HEK293 (cell line): ENCODE results near the gene PLA2G3.

ENCODE experiments used
- CTCF ChIA-PET: fragments of 350-600 bp; formaldehyde crosslinking; extraction: SDS; loops from one replicate; lab custom pipeline; 2021; ENCODE audit warnings: antibody characterized with exemption; lab: Yijun Ruan, JAX
- POLR2A ChIA-PET: fragments of 300-600 bp; formaldehyde crosslinking; extraction: SDS; loops from one replicate; lab custom pipeline; 2020; ENCODE audit warnings: antibody characterized with exemption, inconsistent platforms; lab: Yijun Ruan, JAX
- H3K27ac ChIP-seq: fragments of 200-500 bp; sonication (Bioruptor generic); 2 replicates; pipeline ENCODE4 v1.5.1; 2014; ENCODE audit warnings: low read depth, low read length, control low read depth, inconsistent platforms; ENCODE audit errors: extremely low read depth
- H3K36me3 ChIP-seq, 2 experiments: fragments of 200-500 bp in 1 of 2; sonication (Bioruptor generic) in 1 of 2; 1 replicate in 1 of 2; 2 replicates in 1 of 2; pipeline ENCODE4 v1.5.1; 2014 to 2017; ENCODE audit warnings: inconsistent platforms in 2 of 2, low read length in 2 of 2; ENCODE audit not compliant: control insufficient read depth in 2 of 2, insufficient read depth in 1 of 2
- H3K4me1 ChIP-seq: fragments of 200-500 bp; sonication (Bioruptor generic); 2 replicates; pipeline ENCODE4 v1.5.1; 2014; ENCODE audit warnings: mild to moderate bottlenecking, low read length, inconsistent platforms; ENCODE audit not compliant: control insufficient read depth, insufficient read depth
- H3K4me3 ChIP-seq: 2 replicates; pipeline ENCODE4 v1.5.1; 2011; ENCODE audit warnings: low read depth, mild to moderate bottlenecking, control low read depth, low read length, moderate library complexity
- H3K9me3 ChIP-seq: fragments of 200-500 bp; sonication (Bioruptor generic); 2 replicates; pipeline ENCODE4 v1.5.1; 2014; ENCODE audit warnings: low read depth, low read length, inconsistent platforms; ENCODE audit not compliant: control insufficient read depth, insufficient read depth
- EGR2 ChIP-seq: fragments of 450-650 bp; formaldehyde crosslinking; IDR thresholded peaks from 2 replicates; pipeline ENCODE4 v1.5.1; 2016; ENCODE audit warnings: low read depth, missing biosample characterization, missing genetic modification characterization
- HOXD13 ChIP-seq: sonication (generic); formaldehyde crosslinking; IDR thresholded peaks from 2 replicates; pipeline ENCODE4 v1.8.0; 2022; ENCODE audit warnings: missing genetic modification reagents, borderline replicate concordance
- ZFHX2 ChIP-seq: fragments of 450-650 bp; formaldehyde crosslinking; conservative IDR thresholded peaks from 2 replicates; pipeline ENCODE4 v1.5.1; 2016; ENCODE audit warnings: missing biosample characterization, missing genetic modification characterization
- ZFP69B ChIP-seq: fragments of 450-650 bp; formaldehyde crosslinking; IDR thresholded peaks from 2 replicates; pipeline ENCODE4 v1.5.1; 2016; ENCODE audit warnings: missing biosample characterization, missing genetic modification characterization
- ZNF223 ChIP-seq: fragments of 450-650 bp; formaldehyde crosslinking; IDR thresholded peaks from 2 replicates; pipeline ENCODE4 v1.5.1; 2016; ENCODE audit warnings: missing biosample characterization, missing genetic modification characterization
- ZNF24 ChIP-seq: fragments of 450-650 bp; formaldehyde crosslinking; IDR thresholded peaks from 2 replicates; pipeline ENCODE4 v1.5.1; 2016; ENCODE audit warnings: missing biosample characterization, missing genetic modification characterization
- ZNF248 ChIP-seq: fragments of 450-650 bp; formaldehyde crosslinking; IDR thresholded peaks from 2 replicates; pipeline ENCODE4 v1.5.1; 2017; ENCODE audit warnings: missing biosample characterization, missing genetic modification characterization
- ZNF302 ChIP-seq: fragments of 450-650 bp; formaldehyde crosslinking; IDR thresholded peaks from 2 replicates; pipeline ENCODE4 v1.5.1; 2016; ENCODE audit warnings: missing biosample characterization, missing genetic modification characterization, low read depth
- ZNF311 ChIP-seq: fragments of 450-650 bp; formaldehyde crosslinking; IDR thresholded peaks from 2 replicates; pipeline ENCODE4 v1.5.1; 2017; ENCODE audit warnings: missing biosample characterization, missing genetic modification characterization, borderline replicate concordance
- ZNF324 ChIP-seq: fragments of 450-650 bp; formaldehyde crosslinking; IDR thresholded peaks from 2 replicates; pipeline ENCODE4 v1.5.1; 2016; ENCODE audit warnings: missing biosample characterization, missing genetic modification characterization
- ZNF501 ChIP-seq: fragments of 450-650 bp; formaldehyde crosslinking; IDR thresholded peaks from 2 replicates; pipeline ENCODE4 v1.5.1; 2016; ENCODE audit warnings: missing biosample characterization, missing genetic modification characterization
- ZNF521 ChIP-seq: fragments of 450-650 bp; formaldehyde crosslinking; IDR thresholded peaks from 2 replicates; pipeline ENCODE4 v1.5.1; 2017; ENCODE audit warnings: missing biosample characterization, mild to moderate bottlenecking, missing genetic modification characterization
- ZNF654 ChIP-seq: fragments of 450-650 bp; formaldehyde crosslinking; IDR thresholded peaks from 2 replicates; pipeline ENCODE4 v1.5.1; 2016; ENCODE audit warnings: low read depth, missing biosample characterization, missing genetic modification characterization
- TF ChIP-seq, protein P1 (sequence below): fragments of 450-650 bp; formaldehyde crosslinking; IDR thresholded peaks from 2 replicates; pipeline ENCODE4 v1.5.1; 2016; ENCODE audit warnings: missing biosample characterization, missing genetic modification characterization
- TF ChIP-seq, protein P2 (sequence below): fragments of 450-650 bp; formaldehyde crosslinking; IDR thresholded peaks from 2 replicates; pipeline ENCODE4 v1.5.1; 2016; ENCODE audit warnings: missing biosample characterization, missing genetic modification characterization
- TF ChIP-seq, protein P3 (sequence below): fragments of 450-650 bp; formaldehyde crosslinking; IDR thresholded peaks from 2 replicates; pipeline ENCODE4 v1.5.1; 2016; ENCODE audit warnings: missing biosample characterization, missing genetic modification characterization
- TF ChIP-seq, protein P4 (sequence below): fragments of 450-650 bp; formaldehyde crosslinking; IDR thresholded peaks from 2 replicates; pipeline ENCODE4 v1.5.1; 2016; ENCODE audit warnings: missing biosample characterization, missing genetic modification characterization
- TF ChIP-seq, protein P5 (sequence below): fragments of 450-650 bp; formaldehyde crosslinking; IDR thresholded peaks from 2 replicates; pipeline ENCODE4 v1.5.1; 2016; ENCODE audit warnings: missing biosample characterization, missing genetic modification characterization

Gene PLA2G3

DNA sequence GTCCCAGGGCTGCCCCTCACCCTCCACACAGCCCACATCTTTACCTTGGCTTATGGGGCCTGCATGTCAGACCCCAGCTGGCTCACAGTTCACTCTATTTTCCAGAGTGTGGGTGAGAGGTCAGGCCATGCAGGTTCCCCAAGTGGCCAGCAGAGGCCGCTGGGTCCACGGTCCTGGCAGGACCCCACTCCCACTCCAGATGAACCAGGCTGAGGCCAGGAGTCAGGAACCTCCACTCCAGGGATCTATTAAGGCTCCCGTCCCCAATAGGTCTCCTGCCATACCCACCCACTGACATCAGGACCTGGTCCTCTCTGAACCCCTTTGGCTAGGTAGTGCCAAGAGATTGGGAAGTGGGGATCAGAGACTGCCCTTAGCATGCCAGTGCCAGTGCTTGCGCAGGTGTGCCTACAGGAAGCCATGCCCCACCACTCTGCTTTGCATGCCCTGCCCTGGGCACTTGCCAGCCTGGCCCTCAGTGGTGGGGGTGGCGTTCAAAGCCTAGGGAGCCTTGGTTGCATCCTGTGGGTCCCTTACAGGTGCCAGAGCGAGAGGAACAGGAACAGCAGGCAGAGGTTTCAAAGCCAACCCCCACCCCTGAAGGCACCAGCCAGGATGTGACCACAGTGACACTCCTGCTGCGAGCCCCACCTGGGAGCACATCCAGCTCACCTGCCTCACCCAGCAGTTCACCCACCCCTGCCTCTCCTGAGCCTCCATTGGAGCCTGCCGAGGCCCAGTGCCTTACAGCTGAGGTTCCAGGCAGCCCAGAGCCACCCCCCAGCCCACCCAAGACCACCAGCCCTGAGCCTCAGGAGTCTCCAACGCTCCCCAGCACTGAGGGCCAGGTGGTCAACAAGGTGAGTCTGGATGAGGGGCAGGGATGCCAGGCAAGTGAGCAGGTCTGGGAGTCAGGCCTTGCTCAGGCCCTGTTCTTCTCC is 50.9 kb downstream of the PLA2G3 start:
- Histone ChIP-seq H3K36me3 (peaks cover 0 to 55% of the 10 kb centered on the region in 2 experiments; a peak in 1 of 3 replicates), H3K9me3 (no peaks in the 10 kb centered on the region), H3K4me1 (no peaks in the 10 kb centered on the region), H3K27ac (no peak overlapping the region), H3K4me3 (no peak overlapping the region)
- CTCF ChIA-PET, result interaction anchor here (0.6 to 2.3 kb wide), 17 partner anchors 8 to 326 kb away, joined by 3 to 13 read pairs (median 3); partner anchors contain the start of genes SELENOM and SMTN
- POLR2A ChIA-PET, result interaction anchor here (1.0 kb wide), 1 partner anchor 9 kb away, joined by 3 read pairs; no protein-coding TSS in a partner anchor
- TF ChIP-seq, protein P1, sequence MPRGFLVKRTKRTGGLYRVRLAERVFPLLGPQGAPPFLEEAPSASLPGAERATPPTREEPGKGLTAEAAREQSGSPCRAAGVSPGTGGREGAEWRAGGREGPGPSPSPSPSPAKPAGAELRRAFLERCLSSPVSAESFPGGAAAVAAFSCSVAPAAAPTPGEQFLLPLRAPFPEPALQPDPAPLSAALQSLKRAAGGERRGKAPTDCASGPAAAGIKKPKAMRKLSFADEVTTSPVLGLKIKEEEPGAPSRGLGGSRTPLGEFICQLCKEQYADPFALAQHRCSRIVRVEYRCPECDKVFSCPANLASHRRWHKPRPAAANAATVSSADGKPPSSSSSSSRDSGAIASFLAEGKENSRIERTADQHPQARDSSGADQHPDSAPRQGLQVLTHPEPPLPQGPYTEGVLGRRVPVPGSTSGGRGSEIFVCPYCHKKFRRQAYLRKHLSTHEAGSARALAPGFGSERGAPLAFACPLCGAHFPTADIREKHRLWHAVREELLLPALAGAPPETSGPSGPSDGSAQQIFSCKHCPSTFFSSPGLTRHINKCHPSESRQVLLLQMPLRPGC, result no peak
- TF ChIP-seq, protein P2, sequence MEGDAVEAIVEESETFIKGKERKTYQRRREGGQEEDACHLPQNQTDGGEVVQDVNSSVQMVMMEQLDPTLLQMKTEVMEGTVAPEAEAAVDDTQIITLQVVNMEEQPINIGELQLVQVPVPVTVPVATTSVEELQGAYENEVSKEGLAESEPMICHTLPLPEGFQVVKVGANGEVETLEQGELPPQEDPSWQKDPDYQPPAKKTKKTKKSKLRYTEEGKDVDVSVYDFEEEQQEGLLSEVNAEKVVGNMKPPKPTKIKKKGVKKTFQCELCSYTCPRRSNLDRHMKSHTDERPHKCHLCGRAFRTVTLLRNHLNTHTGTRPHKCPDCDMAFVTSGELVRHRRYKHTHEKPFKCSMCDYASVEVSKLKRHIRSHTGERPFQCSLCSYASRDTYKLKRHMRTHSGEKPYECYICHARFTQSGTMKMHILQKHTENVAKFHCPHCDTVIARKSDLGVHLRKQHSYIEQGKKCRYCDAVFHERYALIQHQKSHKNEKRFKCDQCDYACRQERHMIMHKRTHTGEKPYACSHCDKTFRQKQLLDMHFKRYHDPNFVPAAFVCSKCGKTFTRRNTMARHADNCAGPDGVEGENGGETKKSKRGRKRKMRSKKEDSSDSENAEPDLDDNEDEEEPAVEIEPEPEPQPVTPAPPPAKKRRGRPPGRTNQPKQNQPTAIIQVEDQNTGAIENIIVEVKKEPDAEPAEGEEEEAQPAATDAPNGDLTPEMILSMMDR (tag by site-specific recombination), result peak; percentile 81
- TF ChIP-seq EGR2 (tag by site-specific recombination) (0 out of 2 replicates have a peak, but pooled peaks have one; percentile 9), ZNF24 (tag by site-specific recombination) (no peak), ZNF521 (tag by site-specific recombination) (no peak), ZFHX2 (tag by site-specific recombination) (0 out of 2 replicates have a peak, but pooled peaks have one; percentile 24), HOXD13 (CRISPR knock-in tag) (no peak), ZFP69B (tag by site-specific recombination) (no peak), ZNF248 (tag by site-specific recombination) (no peak), ZNF223 (no peak), ZNF654 (peak; percentile 53)
- TF ChIP-seq, protein P3, sequence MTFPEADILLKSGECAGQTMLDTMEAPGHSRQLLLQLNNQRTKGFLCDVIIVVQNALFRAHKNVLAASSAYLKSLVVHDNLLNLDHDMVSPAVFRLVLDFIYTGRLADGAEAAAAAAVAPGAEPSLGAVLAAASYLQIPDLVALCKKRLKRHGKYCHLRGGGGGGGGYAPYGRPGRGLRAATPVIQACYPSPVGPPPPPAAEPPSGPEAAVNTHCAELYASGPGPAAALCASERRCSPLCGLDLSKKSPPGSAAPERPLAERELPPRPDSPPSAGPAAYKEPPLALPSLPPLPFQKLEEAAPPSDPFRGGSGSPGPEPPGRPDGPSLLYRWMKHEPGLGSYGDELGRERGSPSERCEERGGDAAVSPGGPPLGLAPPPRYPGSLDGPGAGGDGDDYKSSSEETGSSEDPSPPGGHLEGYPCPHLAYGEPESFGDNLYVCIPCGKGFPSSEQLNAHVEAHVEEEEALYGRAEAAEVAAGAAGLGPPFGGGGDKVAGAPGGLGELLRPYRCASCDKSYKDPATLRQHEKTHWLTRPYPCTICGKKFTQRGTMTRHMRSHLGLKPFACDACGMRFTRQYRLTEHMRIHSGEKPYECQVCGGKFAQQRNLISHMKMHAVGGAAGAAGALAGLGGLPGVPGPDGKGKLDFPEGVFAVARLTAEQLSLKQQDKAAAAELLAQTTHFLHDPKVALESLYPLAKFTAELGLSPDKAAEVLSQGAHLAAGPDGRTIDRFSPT (tag by site-specific recombination), result peak; percentile 50

DNA sequence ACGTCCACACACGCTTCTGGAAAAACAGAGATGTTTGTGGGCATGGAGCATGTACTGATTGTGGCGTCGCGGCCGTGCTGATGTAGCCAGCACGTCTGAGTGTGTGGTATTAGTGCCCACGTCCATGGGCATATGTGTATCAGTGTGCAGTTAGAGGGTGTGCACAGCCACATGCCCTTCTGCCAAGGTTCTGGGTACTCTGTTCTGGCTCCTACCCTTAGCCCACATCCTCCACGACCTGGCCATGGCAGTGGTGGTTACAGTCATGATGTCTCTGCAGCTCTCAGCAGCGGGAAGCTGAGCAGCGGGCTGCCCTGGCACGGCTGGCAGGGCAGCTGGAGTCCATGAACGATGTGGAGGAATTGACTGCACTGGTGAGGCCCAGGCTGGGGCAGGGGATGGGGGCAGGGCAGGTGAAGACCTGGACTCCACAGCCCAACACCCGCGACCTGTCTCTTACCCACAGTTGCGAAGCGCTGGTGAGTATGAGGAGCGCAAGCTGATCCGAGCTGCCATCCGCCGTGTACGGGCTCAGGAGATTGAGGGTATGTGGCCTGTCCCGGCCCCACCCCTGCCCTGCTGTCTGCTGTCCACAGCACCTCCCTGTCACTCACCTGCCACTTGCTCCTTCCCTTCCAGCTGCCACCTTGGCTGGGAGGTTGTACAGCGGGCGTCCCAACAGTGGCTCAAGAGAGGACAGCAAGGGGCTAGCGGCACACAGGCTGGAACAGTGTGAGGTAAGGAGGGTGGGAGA is 51.9 kb downstream of the PLA2G3 start:
- no peak overlapping the region for H3K27ac ChIP-seq
- no peaks in the 10 kb centered on the region for H3K4me1 ChIP-seq
- CTCF ChIA-PET, result interaction anchor here (0.6 to 2.3 kb wide), 15 partner anchors 8 to 325 kb away, joined by 3 to 13 read pairs (median 4); partner anchors contain the start of gene SELENOM
- H3K36me3 ChIP-seq, result peaks cover 0 to 66% of the 10 kb centered on the region in 2 experiments; a peak in 1 of 3 replicates
- no peaks in the 10 kb centered on the region for H3K9me3 ChIP-seq
- H3K4me3 ChIP-seq, result no peak overlapping the region
- TF ChIP-seq ZNF311 (tag by site-specific recombination), result no peak
- TF ChIP-seq, protein P4, sequence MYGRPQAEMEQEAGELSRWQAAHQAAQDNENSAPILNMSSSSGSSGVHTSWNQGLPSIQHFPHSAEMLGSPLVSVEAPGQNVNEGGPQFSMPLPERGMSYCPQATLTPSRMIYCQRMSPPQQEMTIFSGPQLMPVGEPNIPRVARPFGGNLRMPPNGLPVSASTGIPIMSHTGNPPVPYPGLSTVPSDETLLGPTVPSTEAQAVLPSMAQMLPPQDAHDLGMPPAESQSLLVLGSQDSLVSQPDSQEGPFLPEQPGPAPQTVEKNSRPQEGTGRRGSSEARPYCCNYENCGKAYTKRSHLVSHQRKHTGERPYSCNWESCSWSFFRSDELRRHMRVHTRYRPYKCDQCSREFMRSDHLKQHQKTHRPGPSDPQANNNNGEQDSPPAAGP, result no peak
- no peak for TF ChIP-seq ZNF324 (tag by site-specific recombination)
- TF ChIP-seq ZNF654, result no peak
- TF ChIP-seq ZNF501 (tag by site-specific recombination), result no peak
- TF ChIP-seq, protein P5, sequence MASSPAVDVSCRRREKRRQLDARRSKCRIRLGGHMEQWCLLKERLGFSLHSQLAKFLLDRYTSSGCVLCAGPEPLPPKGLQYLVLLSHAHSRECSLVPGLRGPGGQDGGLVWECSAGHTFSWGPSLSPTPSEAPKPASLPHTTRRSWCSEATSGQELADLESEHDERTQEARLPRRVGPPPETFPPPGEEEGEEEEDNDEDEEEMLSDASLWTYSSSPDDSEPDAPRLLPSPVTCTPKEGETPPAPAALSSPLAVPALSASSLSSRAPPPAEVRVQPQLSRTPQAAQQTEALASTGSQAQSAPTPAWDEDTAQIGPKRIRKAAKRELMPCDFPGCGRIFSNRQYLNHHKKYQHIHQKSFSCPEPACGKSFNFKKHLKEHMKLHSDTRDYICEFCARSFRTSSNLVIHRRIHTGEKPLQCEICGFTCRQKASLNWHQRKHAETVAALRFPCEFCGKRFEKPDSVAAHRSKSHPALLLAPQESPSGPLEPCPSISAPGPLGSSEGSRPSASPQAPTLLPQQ (tag by site-specific recombination), result no peak
- no peak for TF ChIP-seq ZNF302 (tag by site-specific recombination)
- POLR2A ChIA-PET, result no interaction called here
